SIG-M5 treated with dmso at 0.1 percent for 504 hours (cell line): ENCODE results near the gene EXOC6B.

Experiments used
- DNase-seq: peaks from one replicate; lab custom pipeline; 2025; ENCODE audit not compliant: unreplicated experiment; lab: John Stamatoyannopoulos, UW

EXOC6B gene

DNA sequence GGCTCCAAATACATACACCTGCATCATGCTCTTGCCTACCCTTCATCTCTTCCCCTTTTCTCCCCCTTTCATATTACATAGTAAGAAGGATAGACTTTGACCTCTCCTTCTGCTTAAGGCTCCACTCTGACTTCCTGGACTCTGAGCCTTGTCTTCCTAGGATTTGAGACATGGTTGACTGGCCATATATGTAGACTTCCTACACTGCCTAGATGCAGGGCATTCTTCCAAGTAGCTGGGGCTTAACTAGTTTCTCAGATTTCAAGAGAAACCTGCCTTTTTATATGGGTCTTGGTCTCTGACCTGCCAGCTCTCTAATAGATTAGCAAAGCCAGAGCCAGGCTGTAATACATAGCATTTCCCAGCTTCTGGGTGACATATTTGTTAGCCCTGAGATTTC, 642.8 kb downstream of the EXOC6B start:
- no peak for DNase-seq

DNA sequence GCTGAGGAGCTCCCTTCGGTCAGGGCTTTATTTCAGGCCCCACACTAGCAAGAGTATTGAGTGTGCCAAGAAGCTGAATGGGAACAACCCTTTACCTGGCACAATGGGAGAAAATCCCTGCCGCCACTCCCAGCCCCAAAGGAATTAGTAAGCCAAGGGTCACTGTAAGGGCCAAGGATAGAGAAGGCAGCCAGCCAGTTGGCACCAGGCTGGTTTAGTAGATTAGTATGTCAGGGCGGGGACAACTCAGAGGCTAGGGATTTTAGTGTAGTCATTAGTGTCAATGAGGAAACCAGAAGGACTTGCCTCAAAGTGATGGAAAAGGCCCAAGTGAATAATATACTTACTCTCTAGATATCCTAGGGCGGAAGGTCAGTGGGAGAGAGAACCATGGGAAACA, 643.3 kb downstream of the EXOC6B start:
- no peak for DNase-seq

DNA sequence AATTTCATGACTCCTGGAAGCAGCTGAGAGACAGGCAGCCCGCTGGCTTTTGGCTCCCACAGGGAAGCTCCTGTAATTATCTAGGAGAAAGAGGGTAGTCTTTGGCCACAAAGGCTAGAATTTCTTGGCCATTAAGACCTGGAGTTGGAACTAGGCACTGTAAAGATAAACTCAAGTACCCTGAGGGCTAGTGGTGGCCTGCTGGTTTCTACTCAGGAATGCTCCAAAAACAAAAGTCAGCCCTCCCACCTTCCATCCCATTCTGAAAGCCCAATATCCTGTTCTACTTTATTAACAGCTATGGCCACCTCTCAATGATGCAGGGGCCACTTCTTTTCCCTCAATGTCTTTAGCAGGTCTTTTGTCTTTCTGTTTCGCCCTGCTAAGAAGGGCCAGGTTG, 644.2 kb downstream of the EXOC6B start:
- no peak for DNase-seq

DNA sequence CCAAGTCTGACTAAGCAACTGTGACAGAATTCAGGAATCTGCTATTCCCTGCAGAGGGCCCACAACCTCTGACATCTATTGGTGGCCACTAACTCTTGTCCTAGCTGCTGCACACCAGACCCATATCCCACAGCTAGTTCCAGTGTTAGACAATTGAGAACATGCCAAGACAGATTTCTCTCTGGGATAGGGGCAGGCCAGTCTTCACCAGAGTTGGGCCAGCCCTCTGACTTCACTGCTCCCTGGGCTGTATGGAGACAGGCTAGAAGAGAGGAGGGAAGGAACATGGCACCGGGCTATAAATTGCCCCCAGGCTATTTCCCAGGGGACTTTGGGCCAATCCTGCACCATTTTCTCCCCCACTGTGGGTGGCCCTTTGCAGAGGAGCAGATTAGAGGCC, 645.5 kb downstream of the EXOC6B start:
- no peak for DNase-seq

DNA sequence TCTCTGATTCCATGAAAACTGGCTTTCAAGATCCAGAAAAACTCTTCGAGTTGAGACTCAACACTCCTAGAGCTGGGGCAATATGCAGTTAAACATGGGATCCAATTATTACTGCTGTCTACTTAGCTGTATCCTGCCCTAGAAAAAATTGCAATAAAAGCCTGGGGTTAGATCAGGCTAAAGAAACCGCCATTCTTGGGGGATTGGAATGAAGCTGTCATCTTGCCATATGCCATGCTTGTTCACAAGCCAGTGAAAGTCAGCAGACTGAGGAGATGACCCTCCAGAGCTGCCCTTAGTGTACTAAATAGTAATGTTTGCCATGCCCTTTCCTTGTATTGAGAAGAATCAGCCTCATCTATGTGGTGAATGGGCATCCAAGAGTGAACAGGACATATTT, 647.3 kb downstream of the EXOC6B start:
- DNase-seq: no peak

DNA sequence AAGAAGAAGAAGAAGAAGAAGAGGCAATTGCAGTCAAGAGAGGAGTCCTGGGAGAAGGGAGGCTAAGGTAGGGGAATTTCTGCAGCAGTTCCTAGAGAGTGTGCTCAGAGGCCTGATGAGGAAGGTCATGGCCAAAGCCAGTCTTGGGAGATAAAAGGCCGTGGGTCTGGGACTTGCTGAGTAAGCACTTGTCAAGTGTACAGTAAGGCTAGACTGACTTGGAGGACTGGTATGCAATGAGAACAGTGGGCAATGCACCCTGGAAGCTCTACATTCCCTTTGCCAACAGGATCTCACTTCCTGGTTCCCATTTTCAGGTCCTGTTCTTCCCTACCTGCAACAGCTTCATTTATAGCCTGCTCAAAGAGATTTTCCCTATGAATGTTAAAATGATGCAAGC, 649.6 kb downstream of the EXOC6B start:
- no peak for DNase-seq

DNA sequence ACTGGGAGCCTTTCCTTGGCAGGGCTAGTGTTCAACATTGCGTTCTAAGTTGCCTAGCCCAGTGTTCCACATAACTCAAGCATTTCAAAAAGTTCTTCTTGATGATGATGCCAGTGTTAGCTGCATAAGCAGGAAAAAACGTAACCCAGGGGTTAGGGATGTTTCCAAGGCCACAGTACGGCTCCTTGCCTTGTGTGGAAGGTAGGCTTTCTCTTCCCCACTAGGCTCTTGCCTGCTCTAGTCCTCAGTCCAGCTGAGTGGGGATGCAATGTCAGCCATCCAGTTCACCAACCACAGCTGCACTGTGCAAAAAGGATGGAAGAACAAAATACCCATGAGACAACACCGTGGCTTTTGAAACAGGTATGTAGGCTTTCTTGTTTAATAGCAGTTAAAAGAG, 650.2 kb downstream of the EXOC6B start:
- no peak for DNase-seq

DNA sequence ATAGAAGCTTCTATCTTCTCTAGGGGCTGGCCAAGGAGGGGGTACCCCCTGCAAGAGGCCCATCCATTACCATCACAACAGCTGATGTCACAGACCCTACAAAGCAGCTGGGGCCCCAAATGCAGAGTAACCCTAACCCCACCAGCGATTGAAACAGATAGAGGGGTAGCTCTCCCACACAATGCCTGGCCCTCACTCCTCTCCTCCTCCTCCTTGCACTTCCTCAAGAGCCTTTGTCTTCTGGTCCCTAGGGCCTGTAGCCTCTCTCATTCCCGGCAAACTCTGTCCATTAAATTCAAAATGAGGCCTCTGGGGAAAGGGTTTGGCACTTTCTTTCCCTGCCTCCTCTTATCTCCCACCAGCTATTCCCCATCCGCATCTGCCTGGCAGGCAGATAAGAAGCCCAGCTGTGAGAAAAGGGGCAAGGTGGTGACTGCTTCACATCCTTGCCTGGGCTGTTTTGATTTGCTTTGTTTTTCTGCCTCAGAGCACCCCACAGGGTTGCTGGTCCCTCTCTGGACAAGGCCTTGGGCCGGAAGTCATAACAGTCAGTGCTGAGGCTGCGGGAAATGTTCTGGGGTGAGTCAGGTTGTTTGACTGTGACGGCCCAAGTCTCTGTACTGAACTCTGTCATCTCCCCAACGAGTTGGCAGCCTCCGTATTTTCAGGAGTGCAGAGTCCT, 652.1 kb downstream of the EXOC6B start:
- no peak for DNase-seq

DNA sequence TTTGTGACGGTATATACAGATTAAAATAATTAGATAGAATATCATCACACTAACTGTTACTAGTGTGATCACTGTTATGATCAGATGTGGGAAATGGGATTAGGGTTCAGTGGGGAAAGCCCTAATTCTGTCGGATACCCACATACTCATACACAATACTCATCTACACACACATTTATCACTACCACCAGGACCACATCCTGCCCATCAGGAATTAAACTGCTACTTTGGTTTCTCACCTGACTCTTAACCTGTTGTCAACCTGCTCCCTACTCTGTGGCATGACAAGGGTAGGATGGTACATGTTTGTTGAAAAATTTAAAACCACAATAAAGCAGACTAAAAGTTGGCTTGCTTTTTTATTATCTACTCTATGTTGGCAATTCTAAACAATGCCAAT, 653.4 kb downstream of the EXOC6B start:
- no peak for DNase-seq

DNA sequence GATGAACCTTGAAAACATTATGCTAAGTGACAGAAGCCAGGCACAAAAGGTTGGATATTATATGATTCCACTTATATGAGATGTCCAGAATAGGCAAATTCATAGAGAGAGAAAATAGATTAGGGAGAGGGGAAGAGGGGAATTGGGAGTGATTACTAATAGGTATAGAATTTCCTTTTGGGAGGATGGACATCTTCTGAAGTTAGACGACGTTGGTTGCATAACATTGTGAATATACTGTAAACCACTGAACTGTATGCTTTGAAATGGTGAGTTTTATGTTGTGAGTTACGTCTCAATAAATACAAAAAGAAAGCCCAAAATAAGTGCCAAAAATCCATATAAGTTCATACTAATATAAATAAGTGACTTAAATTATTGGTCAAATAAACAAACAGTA, 659.6 kb downstream of the EXOC6B start:
- no peak for DNase-seq

DNA sequence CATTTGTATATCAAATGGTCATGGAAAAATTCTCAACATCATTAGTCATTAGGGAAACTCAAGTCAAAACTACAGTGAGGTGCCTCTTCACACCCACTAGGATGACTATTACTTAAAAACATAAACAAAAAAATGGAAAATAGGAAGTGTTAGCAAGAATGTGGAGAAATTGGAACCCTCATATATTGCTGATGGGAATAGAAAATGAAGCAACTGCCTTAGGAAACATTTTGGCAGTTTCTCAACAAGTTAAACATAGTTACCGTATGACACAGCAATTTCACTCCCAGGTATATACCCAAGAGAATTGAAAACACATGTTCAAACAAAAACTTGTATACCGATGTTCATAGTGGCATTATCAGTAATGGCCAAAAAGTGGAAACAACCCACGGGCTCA, 660.0 kb downstream of the EXOC6B start:
- DNase-seq: no peak

DNA sequence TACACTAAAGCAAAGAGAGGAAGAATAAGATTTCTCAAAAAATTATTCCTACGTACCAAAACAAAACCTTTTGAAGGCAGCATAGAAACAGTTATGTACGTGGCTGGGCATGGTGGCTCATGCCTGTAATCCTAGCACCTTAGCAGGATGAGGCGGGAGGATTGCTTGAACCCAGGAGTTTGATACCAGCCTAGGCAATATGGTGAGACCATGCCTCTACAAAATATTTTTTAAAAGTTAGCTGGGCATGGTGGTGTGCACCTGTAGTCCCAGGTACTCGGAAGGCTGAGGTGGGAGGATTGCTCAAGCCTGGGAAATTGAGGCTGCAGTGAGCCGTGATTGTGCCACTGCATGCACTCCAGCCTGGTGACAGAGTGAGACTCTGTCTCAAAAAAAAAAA, 663.3 kb downstream of the EXOC6B start:
- DNase-seq: no peak

DNA sequence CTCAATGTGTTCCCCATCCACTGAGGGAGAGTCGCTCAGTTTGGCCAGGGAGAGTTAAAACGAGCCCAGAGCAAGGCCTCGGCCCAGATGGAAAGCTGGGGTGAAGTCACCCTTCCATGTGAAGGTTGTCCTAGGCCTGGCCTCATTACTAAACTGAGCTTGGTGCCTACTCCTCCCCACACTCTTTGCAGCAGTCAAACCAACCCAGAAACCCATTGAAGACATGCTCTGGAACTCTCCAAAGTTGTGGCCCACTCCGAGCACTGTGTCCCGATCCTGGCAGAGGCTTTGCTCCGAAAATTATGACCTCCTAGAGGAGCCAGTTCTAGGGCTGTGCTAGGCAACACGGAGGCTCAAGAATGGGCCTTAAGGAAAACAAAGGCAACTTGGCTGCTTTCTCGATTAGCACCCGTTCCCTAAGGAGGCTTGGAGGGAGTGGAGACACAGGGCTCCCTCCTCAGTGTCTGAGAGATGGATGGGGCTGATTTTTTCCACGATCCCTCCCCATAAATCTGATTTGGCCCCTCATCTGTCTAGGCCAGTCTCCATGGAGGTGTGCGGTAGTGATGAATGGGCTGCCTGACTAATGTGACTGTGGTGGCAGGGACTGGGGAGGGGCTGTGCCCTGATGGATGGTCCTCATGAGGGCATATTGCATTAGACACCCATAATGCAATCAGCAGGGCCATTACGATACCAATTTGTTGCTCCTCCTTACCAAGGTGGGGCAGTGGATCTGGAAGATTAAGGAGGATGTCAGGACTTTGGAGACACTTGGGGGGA, 666.4 kb downstream of the EXOC6B start:
- no peak for DNase-seq

DNA sequence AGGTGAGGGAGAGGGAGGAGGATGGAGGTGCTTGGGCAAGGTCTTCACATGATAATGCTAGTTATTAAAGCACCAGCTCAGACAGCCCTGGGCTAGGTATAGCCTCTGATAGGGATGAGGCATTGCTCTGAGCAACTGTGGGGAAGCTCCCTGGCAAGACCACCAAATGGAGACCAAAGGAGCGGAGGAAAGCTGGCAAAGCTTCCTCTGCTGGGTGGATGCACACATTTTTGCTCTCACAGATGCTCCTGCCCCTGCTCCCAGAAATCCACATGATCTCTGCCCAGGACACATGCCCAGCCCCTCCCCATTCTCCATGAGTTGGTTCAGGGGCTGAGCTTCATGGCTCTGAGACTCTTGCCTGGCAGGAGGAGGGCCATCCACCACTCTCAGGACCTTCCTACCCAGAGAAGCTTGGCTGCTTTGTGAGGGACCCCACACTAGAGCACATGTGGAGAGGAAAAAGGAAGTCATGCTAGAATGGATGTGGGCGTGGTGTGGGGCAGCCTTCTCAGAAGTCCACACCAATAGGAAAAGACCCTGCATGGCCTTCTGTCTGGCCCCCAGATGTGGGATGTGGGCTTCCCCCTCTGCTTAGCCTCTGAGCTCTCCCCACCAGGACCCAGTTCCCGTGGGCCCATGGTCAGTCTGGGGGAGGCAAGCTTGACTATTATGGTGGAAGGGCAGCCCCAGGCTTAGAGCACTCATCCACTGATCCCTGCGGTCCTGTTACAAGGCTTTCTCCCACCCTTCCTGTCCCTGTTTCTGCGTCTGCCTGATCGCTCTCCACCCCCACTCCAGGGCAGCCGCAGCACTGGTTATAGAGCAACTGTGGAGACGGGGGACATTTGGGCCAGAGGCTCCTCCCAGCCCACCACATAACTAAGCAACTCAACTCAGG, 667.7 kb downstream of the EXOC6B start:
- DNase-seq: no peak

DNA sequence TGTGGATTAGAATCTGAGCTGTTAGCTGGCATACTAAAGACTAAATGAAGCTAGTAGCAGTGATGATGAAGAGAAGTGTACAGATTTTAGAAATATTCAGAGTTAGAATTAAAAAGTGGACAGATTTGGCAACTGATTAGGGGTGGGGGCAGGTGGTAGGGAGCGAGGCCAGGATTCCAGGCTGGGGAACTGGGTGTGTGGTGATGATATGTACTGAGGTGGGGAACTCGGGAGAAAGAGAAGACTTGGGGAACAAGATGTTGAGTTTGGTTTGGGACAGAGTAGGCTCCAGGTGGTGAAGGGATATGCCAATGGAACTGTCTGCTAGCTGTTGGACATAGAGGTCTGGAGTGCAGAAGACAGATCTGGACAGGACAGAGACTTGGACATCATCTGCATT, 669.0 kb downstream of the EXOC6B start:
- DNase-seq: no peak

DNA sequence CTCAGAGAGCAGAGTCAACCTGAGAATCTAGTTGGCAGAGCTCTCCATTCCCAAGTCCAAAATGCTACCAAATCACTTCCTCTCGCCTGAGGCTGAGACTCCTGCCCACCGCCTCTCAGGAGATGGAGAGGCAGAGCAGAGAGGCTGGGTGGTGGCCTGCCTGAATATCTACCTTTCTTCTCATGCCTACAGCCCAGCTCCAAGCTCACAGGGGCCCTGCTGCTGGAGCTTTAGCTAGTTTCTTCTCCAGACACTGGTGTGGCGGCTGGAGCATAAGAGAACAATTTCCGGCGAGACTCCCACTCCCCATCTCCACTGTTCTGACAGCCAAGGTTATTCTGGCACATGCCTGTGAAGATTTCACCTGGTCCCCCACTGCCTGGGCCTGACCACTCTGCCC, 670.1 kb downstream of the EXOC6B start:
- no peak for DNase-seq

DNA sequence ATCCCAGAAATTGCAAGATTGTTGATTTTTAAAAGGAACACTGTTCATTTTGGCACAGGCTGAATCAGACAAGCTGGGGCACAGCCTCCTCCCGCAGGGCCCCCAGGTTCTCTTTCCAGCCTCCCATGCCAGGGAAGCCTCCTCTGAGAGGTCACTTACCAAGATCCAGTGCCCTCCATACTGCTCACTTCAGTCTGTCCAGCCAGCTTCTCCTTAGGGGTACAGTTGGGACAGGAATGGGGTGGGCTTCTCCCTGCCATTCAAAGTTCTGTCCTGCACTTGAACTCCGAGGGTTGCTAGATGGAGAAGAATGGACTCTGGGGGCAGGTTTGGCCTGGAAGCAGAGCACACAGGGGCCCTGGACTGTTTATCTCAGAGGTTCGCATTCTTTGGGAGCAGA, 670.7 kb downstream of the EXOC6B start:
- no peak for DNase-seq

DNA sequence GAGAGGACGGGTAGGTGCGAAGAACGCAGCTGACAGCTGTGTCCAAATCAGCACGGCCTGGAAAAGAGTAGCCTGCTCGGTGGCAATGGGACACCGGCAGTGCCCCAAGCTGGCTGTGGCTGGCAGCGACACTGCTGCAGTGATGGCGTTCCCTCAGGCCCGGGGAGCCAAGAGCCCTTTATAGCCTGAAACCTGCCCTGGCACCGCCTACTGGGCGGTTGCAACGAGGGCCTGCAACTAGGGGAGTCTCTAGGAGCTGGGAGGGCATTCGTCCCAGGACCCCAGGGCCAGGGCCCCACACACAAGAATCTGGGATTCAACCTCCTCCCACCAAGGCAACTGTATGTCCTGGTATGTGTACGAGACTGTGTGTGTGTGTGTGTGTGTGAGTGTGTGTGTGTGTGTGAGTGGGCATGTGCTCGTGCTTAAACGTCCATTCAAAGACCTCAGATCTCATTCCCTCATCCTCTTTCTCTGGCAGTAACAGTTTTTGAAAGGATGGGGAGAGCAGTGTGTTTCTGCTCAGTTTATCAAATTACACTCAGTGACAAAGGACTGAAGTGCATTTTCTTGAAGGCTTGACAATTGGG, 671.4 kb downstream of the EXOC6B start:
- no peak for DNase-seq

DNA sequence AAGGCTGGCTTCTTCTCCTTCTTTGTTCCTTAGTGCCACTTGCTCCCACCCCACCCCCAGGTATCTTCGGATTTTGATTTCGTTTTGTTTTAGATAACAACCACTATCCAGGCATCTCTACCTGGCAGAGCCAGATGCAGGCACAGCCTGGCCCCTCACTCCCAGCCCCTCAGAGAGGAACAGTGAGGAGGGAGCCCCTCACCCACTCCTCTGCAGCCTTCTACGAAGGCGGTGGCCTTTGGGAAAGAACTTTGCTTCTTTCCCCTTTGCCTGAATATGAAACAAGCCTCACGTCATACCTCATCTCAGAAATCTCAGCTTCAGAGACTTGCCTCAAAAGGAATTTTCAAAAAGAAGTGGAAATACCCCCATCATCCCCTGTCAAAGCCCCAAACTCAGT, 671.9 kb downstream of the EXOC6B start:
- DNase-seq: no peak

DNA sequence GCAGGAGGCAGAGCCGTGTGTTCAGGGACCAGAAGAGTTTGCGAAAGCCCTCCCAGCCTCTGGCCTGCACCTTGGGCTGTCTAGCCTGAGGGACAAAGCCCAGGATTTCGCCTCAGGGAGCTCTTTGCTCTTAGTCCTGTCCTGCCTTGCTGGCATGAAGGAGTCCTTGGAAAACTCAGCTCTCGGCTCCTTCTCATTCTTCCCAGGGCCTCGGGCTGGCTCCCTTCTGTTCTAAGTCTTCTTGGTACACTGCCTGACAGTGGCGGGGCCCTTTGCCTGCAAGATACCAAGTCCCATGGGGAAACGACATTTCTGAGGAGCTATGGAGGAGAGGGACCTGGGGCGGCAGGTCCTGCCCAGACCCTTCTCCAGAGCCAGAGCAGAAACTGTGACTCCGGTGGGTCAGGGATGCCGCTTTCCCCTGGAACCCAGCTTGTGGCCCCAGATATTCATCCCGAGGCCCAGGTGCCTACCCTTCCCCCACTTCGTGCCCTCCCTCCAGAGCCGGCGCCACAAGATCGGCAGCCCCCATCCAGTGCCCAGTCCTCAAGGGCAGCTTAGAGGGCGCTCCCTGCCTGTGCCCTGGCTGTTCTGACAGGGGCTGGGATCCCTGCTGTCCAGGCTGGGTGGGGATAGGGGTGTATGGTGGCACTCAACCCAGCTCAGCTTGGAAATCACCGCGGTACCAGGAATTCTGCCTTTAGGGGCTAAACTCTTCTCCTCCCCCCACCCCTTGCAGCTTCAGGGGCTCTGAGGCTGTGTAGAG, 672.6 kb downstream of the EXOC6B start:
- DNase-seq: no peak

DNA sequence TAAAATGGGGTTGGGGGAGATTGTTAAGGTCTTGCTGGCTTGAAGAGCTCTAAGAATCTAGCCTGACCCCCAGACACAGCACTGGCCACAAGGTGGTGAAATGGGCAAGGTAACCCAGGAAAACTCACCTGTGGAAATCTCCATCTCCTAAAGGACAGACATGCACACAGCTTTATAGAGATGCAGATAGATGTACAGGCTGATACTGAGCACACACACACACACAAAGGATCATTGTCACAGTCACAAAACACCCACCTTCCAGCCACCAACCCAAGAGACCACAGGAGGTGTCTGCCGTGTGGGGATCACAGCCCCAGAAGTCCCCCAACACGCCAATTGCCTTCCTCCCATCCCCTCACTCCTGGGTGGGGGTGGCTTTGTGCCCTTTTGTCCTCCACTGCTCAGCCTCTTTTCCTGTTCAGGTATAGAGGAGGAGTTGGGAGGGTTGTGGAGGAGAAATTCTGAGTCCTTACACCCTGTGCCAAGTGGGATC, 674.9 kb downstream of the EXOC6B start:
- no peak for DNase-seq
